GM21717 (cell line): ENCODE data around the gene PCDHB10.
"Not testable (repeated sequence)": the region's sequence is repeated elsewhere in the genome, so short reads cannot be mapped to it uniquely, and the experiment has no call there.

Experiments used
- ATAC-seq: cut with Tn5 transposase; IDR thresholded peaks from one replicate; pipeline ENCODE4 v1.9.1; 2021; ENCODE audit warnings: mild to moderate bottlenecking, moderate library complexity; ENCODE audit not compliant: unreplicated experiment

Gene PCDHB10

DNA sequence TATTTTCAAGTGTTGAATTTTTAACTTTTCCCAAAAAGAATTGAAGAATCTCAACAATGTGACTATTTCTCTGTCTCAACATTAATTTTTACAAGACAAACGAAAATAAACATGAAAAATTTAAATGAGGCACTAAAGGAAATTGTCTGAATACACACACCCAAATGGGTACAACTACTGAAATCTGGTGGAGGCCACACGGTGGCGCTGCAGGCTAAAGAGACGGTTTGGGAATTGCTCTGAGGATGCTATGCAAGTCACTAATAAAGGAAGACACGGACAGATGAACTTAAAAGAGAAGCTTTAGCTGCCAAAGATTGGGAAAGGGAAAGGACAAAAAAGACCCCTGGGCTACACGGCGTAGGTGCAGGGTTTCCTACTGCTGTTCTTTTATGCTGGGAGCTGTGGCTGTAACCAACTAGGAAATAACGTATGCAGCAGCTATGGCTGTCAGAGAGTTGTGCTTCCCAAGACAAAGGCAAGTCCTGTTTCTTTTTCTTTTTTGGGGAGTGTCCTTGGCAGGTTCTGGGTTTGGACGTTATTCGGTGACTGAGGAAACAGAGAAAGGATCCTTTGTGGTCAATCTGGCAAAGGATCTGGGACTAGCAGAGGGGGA is at the start of gene PCDHB10:
TSS of gene PCDHB10 (plus strand) at position 244 of the 616 bp plus-strand sequence. CDS start at position 444, 200 bp downstream.
- no peak for ATAC-seq

DNA sequence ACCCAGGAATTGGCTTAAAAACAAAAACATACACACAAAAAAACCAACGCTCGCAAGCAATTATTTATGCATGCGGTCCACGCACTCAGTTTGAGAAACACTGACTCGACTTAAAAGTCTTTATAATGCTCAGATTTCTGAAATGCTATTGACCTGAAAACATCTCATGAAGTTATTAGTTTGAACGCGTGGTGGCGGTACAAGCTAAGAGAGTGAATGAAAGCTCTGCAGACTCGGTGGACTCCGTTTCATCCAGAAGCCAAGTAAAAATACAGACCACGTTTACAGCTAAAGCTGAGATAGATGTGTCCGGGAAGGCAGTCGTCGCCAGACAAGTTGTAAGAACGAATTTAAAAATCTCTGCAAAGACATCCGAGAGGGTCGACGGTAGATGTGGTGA is 42.3 kb upstream of the PCDHB10 start, which contains the start of gene PCDHB6:
TSS of gene PCDHB6 (plus strand) at position 246 of the 400 bp plus-strand sequence. CDS start 201 bp downstream, outside the sequence.
- no peak for ATAC-seq

GRCh38 chr5:141150224-141150992 is 41.7 kb upstream of the PCDHB10 start:
- ATAC-seq: no peak

DNA sequence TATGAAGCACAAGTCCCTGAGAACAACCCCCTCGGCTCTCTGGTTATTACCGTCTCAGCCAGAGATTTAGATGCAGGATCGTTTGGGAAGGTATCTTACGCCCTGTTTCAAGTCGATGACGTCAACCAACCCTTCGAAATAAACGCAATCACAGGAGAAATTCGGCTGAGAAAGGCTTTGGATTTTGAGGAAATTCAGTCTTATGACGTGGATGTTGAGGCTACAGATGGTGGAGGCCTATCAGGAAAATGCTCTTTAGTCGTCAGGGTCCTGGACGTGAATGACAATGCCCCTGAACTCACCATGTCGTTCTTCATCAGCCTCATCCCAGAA is 41.2 kb upstream of the PCDHB10 start:
- ATAC-seq: no peak

- ATAC-seq: not testable (repeated sequence)
Measured at GRCh38 chr5:141151632-141152031, 40.5 kb upstream of the PCDHB10 start.

DNA sequence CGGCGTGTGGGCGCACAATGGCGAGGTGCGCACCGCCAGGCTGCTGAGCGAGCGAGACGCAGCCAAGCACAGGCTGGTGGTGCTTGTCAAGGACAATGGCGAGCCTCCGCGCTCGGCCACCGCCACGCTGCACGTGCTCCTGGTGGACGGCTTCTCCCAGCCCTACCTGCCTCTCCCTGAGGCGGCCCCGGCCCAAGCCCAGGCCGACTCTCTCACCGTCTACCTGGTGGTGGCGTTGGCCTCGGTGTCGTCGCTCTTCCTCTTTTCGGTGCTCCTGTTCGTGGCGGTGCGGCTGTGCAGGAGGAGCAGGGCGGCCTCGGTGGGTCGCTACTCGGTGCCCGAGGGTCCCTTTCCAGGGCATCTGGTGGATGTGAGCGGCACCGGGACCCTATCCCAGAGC is 40.1 kb upstream of the PCDHB10 start:
- ATAC-seq: not testable (repeated sequence)

DNA sequence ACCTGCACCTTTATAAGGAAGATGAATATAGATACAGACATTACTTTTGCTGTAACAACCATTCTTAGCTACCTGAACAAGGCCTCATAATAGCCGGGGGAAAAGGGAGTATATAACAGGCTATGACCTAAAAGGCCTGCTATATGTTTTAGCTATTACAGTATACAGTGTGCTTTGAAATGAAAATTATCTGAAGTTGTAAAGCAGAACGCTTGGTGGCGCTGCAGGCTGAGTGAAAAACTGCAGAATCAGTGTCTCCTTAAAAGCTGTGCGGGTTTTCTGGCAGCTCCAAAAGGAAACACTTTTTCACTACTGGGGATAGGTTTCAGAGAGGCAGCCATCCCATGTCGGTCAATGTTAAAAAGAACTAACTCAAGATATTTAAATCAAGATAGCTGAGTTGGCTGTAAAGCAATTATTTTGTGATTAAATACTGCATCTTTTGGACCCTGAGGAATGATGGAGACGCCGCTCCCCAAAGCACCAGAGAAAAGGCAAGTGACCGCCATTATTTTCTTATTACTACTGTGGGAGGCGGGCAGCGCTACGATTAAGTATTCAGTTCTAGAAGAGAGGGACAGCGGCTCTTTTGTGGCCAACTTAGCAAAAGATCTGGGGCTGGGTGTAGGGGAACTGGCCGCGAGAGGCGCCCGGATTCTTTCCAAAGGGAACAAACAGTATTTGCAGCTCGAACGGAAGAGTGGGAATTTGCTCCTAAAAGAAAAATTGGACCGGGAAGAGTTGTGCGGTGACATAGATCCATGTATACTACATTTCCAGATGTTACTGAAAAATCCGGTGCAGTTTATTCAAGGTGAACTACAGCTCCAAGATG is 36.4 kb upstream of the PCDHB10 start:
- ATAC-seq: no peak

DNA sequence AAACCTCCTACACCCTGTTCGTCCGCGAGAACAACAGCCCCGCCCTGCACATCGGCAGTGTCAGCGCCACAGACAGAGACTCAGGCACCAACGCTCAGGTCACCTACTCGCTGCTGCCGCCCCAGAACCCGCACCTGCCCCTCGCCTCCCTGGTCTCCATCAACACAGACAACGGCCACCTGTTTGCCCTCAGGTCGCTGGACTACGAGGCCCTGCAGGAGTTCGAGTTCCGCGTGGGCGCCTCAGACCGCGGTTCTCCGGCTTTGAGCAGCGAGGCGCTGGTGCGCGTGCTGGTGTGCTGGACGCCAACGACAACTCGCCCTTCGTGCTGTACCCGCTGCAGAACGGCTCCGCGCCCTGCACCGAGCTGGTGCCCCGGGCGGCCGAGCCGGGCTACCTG is 34.8 kb upstream of the PCDHB10 start:
- ATAC-seq: not testable (repeated sequence)

- not testable (repeated sequence) for ATAC-seq
Measured at GRCh38 chr5:141157901-141158300, 34.3 kb upstream of the PCDHB10 start.

DNA sequence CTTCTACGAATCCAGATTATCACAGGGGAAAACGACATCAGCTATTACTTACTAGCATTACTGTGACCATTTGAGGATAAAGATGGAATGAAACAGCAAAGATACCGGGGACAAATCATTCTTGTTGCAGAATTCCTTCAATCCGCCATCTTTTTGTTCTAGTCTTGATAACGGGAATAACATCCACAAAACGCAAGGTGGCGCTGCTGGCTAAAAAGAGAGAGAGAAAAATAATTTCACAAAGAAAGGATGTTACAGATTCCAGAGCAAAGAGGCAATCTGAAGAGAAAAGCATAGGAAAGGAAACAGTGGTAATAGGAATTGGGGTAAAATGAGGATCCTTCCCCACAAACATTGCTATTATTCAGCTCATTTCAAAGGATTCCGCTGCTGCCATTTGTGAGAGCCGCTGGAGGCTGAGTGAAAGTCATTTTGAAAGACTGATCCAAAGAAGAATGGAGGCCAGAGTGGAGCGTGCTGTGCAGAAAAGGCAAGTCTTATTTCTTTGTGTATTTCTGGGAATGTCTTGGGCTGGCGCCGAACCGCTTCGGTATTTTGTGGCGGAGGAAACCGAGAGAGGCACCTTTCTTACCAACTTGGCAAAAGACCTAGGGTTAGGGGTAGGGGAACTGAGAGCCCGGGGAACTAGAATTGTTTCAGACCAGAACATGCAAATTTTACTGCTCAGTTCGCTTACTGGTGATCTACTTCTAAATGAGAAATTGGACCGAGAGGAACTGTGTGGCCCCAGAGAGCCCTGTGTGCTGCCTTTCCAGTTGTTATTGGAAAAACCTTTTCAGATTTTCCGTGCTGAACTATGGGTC is 19.6 kb upstream of the PCDHB10 start, which contains the start of gene PCDHB7:
TSS of gene PCDHB7 (plus strand) at position 264 of the 824 bp plus-strand sequence. CDS start at position 456, 192 bp downstream.
- ATAC-seq: no peak

GRCh38 chr5:141174291-141175104 is 17.7 kb upstream of the PCDHB10 start:
- ATAC-seq: not testable (repeated sequence)

DNA sequence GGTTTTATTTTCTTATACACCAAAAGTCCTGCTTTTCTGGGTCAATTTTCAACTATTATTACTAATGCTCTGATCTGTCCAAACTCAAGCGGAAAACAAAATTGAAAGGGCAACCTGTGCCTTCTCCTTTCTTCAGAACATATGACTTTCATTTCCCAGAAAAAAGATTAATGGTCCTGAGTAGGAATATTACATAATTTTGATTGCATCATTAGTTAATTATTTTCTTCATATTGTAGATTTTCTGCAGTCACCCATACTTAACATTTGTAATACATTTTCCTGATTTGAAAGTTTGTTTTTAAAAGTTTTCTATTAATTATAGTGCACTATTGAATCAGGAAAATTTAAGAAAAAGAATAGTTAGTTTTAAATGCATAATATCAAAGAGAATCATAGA is 16.2 kb upstream of the PCDHB10 start:
- ATAC-seq: no peak

GRCh38 chr5:141177577-141178191 is 14.5 kb upstream of the PCDHB10 start, which contains the start of gene PCDHB8:
Gene PCDHB8 (plus strand): TSS chr5:141177790. CDS start chr5:141178035, 245 bp downstream.
- not testable (repeated sequence) for ATAC-seq

GRCh38 chr5:141179371-141179770 is 12.8 kb upstream of the PCDHB10 start:
- ATAC-seq: not testable (repeated sequence)

DNA sequence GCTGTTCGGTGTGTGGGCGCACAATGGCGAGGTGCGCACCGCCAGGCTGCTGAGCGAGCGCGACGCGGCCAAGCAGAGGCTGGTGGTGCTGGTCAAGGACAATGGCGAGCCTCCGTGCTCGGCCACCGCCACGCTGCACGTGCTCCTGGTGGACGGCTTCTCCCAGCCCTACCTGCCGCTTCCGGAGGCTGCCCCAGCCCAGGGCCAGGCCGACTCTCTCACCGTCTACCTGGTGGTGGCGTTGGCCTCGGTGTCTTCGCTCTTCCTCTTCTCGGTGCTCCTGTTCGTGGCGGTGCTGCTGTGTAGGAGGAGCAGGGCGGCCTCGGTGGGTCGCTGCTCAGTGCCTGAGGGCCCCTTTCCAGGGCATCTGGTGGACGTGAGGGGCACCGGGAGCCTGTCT is 12.3 kb upstream of the PCDHB10 start:
- ATAC-seq: not testable (repeated sequence)

GRCh38 chr5:141180313-141180712 is 11.8 kb upstream of the PCDHB10 start:
- no peak for ATAC-seq

- no peak for ATAC-seq
Measured at GRCh38 chr5:141182248-141182647, 9.9 kb upstream of the PCDHB10 start, which contains the start of gene PCDHB16. Gene PCDHB16 (plus strand): TSS chr5:141182387. CDS start chr5:141182560, 173 bp downstream.

DNA sequence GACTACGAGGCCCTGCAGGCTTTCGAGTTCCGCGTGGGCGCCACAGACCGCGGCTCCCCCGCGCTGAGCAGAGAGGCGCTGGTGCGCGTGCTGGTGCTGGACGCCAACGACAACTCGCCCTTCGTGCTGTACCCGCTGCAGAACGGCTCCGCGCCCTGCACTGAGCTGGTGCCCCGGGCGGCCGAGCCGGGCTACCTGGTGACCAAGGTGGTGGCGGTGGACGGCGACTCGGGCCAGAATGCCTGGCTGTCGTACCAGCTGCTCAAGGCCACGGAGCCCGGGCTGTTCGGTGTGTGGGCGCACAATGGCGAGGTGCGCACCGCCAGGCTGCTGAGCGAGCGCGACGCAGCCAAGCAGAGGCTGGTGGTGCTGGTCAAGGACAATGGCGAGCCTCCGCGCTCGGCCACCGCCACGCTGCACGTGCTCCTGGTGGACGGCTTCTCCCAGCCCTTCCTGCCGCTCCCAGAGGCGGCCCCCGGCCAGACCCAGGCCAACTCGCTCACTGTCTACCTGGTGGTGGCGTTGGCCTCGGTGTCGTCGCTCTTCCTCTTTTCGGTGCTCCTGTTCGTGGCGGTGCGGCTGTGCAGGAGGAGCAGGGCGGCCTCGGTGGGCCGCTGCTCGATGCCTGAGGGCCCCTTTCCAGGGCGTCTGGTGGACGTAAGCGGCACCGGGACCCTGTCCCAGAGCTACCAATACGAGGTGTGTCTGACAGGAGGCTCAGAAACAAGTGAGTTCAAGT is 7.9 kb upstream of the PCDHB10 start:
- not testable (repeated sequence) for ATAC-seq
